Measurements from ENCODE around the gene ZBTB39. TPM values are rescaled to one million over a fixed set of nuclear protein-coding genes. Genes with fewer than 3 reads are reported as not detected.

The ZBTB39 gene
- total and polyA plus RNA-seq, 2 experiments from 2014 or later, result 1.8 to 6.4 TPM

DNA sequence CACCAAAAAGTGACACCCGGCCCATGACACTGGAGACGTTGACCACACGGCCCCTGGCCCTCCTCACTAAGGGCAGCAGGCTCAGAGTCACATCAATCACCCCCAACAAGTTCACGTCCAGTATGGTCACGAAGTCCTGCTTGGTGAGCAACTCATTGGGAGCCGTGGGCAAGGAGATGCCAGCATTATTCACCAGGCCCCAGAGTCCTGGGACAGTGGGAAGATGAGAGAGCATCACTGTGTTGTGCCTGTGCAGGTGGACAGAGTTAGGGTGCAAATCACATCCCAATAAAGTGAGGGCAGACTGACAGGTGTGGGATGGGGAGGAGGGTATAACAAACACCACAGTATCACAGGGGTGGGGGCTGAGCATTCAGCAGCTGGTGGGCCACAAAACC, 51.4 kb downstream of the ZBTB39 start:
- Histone ChIP-seq H3K4me1 (ENCODE audit: insufficient read depth) (peaks cover 9% of the 10 kb centered on the region), H3K27me3 (no peaks in the 10 kb centered on the region), H3K9me2 (replicated peaks; ENCODE audit: insufficient read depth) (no peaks in the 10 kb centered on the region), H3K36me3 (replicated peaks; ENCODE audit: insufficient read depth, low read depth) (no peaks in the 10 kb centered on the region), H3K9me3 (ENCODE audit: low read depth) (no peaks in the 10 kb centered on the region), H3K4me3 (no peak overlapping the region), H3K79me2 (no peaks in the 10 kb centered on the region), H4K20me1 (ENCODE audit: insufficient read depth, poor library complexity, severe bottlenecking) (no peaks in the 10 kb centered on the region), H3K4me2 (no peak overlapping the region), H3K27ac (no peak overlapping the region), H2AFZ (no peak overlapping the region)
- no peak for DNase-seq (ENCODE audit: low spot score)
- 83% methylated on average over 6 of the region's 6 CpGs for WGBS (ENCODE audit: low lambda C conversion rate, missing lambda C conversion rate)
- TF ChIP-seq EZH2 (IDR thresholded peaks at IDR 0.05; ENCODE audit: borderline replicate concordance) (no peak), EZH2phosphoT487 (IDR thresholded peaks at IDR 0.05; ENCODE audit: low read depth, severe bottlenecking, unreplicated experiment) (no peak)
- TF ChIP-seq, protein P1, sequence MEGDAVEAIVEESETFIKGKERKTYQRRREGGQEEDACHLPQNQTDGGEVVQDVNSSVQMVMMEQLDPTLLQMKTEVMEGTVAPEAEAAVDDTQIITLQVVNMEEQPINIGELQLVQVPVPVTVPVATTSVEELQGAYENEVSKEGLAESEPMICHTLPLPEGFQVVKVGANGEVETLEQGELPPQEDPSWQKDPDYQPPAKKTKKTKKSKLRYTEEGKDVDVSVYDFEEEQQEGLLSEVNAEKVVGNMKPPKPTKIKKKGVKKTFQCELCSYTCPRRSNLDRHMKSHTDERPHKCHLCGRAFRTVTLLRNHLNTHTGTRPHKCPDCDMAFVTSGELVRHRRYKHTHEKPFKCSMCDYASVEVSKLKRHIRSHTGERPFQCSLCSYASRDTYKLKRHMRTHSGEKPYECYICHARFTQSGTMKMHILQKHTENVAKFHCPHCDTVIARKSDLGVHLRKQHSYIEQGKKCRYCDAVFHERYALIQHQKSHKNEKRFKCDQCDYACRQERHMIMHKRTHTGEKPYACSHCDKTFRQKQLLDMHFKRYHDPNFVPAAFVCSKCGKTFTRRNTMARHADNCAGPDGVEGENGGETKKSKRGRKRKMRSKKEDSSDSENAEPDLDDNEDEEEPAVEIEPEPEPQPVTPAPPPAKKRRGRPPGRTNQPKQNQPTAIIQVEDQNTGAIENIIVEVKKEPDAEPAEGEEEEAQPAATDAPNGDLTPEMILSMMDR (IDR thresholded peaks at IDR 0.05; ENCODE audit: poor library complexity), result no peak

DNA sequence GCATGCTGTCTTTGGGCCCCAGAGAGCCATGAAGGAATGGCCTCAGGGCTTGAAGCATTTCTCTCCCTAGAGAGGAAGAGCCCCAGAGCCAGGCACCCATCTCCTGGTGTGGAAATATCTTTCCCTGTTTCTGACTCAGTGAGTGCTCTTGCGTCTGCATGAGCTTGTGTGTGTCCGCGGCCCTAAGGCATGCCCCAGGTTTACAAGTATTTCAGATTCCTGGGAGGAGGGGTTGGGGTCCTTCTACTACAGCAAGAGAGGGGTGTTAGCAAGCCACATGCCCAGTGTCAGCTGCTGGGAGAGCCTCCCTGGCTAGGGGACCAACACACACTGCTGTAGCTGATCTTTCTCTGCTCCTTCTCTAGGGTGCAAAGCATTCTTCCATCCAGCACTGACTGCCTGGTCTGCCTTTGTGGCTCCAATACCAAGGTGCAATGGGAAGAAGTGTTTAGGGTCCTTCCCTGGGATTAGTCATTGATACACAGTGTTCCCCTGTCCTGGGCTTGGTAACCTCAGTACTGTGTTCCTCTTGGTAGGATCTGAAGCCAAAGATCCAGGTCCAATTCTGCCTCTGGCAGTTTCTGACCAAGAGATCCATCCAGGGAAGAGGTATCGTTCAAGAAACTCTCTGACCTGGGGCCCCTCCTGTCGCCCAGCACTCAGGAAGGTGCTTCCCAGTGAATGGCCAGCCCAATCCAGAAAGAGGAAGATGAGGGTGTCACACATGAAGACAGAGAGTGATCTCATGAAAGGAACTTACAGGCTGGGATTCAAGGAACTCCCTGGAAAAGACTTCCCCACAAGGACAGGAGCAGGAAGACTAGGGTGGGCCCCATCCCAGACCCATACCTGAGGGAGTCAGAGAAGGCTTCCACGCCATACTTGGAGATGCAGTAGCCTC, 52.0 kb downstream of the ZBTB39 start:
- Histone ChIP-seq H3K4me3 (no peak overlapping the region), H3K79me2 (no peaks in the 10 kb centered on the region), H4K20me1 (ENCODE audit: insufficient read depth, poor library complexity, severe bottlenecking) (no peaks in the 10 kb centered on the region), H3K9me2 (replicated peaks; ENCODE audit: insufficient read depth) (no peaks in the 10 kb centered on the region), H3K4me2 (no peak overlapping the region), H3K4me1 (ENCODE audit: insufficient read depth) (peaks cover 9% of the 10 kb centered on the region), H3K27ac (no peak overlapping the region), H3K36me3 (replicated peaks; ENCODE audit: insufficient read depth, low read depth) (no peaks in the 10 kb centered on the region), H3K27me3 (no peaks in the 10 kb centered on the region), H2AFZ (no peak overlapping the region), H3K9me3 (ENCODE audit: low read depth) (no peaks in the 10 kb centered on the region)
- no peak for DNase-seq (ENCODE audit: low spot score)
- WGBS (ENCODE audit: low lambda C conversion rate, missing lambda C conversion rate), result 88% methylated on average over 6 of the region's 6 CpGs
- TF ChIP-seq EZH2 (IDR thresholded peaks at IDR 0.05; ENCODE audit: borderline replicate concordance), result no peak
- TF ChIP-seq, protein P1 (IDR thresholded peaks at IDR 0.05; ENCODE audit: poor library complexity), result no peak
- no peak for TF ChIP-seq EZH2phosphoT487 (IDR thresholded peaks at IDR 0.05; ENCODE audit: low read depth, severe bottlenecking, unreplicated experiment)

DNA sequence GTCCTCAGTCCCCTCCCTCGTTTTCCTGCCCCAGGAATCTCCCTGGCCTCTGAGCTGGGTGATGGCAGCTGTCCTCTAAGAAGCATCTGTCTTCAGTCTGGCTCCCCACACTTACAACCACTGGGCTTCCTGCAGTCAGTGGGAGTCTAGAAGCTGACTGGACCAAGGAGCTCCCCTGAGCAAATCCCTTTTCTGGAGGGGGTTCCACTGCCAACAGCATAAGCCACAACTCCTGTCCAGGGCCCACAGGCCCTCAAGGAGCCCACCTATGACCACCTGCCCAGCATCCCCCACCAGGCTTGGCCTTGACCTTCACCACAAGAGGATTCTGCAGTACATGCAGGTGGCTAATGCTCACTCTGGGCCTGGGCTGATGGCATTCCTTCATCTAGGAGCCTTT, 53.0 kb downstream of the ZBTB39 start:
- Histone ChIP-seq H3K27ac (no peak overlapping the region), H3K9me3 (ENCODE audit: low read depth) (no peaks in the 10 kb centered on the region), H3K4me2 (no peak overlapping the region), H3K4me3 (no peak overlapping the region), H4K20me1 (ENCODE audit: insufficient read depth, poor library complexity, severe bottlenecking) (no peaks in the 10 kb centered on the region), H3K4me1 (ENCODE audit: insufficient read depth) (peaks cover 9% of the 10 kb centered on the region), H3K9me2 (replicated peaks; ENCODE audit: insufficient read depth) (no peaks in the 10 kb centered on the region), H3K36me3 (replicated peaks; ENCODE audit: insufficient read depth, low read depth) (no peaks in the 10 kb centered on the region), H3K27me3 (no peaks in the 10 kb centered on the region), H3K79me2 (no peaks in the 10 kb centered on the region), H2AFZ (no peak overlapping the region)
- WGBS (ENCODE audit: low lambda C conversion rate, missing lambda C conversion rate), result 42% methylated on average over 1 of the region's 1 CpG
- TF ChIP-seq EZH2 (IDR thresholded peaks at IDR 0.05; ENCODE audit: borderline replicate concordance), result no peak
- TF ChIP-seq EZH2phosphoT487 (IDR thresholded peaks at IDR 0.05; ENCODE audit: low read depth, severe bottlenecking, unreplicated experiment), result no peak
- TF ChIP-seq, protein P1 (IDR thresholded peaks at IDR 0.05; ENCODE audit: poor library complexity), result no peak
- DNase-seq (ENCODE audit: low spot score), result no peak
